Fibroblast of skin of back (primary cell): ENCODE results near the gene FGGY. TPM values are rescaled to one million over a fixed set of nuclear protein-coding genes. Genes with fewer than 3 reads are reported as not detected.
"Not testable (repeated sequence)": the region's sequence is repeated elsewhere in the genome, so short reads cannot be mapped to it uniquely, and the experiment has no call there.

Experiments used
- DNase-seq: peaks from one replicate; pipeline ENCODE4 v3.0.0-alpha.2; 2013
- polyA plus RNA-seq, 2 experiments: library from polyadenylated mRNA; unstranded; fragments of 120-200 nt; gene quantifications; one replicate each; pipeline ENCODE4 v1.2.1, GENCODE V29; 2013; ENCODE audit not compliant: insufficient read length in 2 of 2

FGGY gene
- 4.8 TPM for polyA plus RNA-seq (2013, experiment 1 of 2; ENCODE audit: insufficient read length)
- 6.0 TPM for polyA plus RNA-seq (2013, experiment 2 of 2; ENCODE audit: insufficient read length)

DNA sequence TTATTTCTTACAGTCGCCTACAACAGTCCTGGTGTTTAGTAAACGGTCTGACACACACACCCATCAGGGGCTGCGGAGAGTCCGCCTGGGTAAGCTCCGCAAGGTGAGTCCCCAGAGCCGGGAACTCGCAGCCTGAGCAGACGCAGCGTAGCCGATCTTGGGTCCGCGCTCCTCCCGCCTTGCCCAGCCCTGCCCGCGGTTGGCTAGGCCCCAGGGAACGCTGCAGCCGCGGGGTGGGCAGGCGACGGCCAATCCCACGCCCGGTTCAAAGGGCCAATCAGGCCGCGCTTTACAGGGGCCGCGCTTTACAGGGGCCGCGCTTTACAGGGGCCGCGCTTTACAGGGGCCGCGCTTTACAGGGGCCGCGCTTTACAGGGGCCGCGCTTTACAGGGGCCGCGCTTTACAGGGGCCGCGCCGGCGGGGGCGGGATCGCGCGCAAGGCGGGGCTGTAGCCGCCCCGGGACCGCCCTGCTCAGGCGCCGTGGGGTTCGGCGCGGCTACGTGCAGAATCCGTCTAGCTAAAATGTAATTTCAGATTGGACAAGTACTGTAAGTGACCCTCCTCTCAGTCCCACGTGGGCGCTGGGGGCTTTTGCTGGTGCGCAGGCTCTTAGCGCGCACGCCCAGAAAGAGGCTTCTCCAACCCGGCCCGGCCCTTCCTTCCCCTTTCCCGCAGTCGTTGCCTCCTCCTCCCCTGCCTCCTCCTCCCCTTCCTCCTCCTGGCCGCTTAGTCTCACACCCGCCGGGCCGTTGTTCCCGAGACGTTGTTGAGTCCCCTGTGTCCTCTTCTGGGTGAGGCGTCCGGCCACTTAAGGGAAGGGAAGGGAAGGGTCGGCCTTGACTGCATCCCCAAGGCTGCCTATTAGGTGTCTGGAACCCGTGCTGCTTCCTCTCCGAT is at the start of gene FGGY:
Gene FGGY (plus strand): TSS at position 737 of the 899 bp plus-strand sequence. CDS start 24,456 bp downstream, outside the sequence.
- peak; percentile 99 for DNase-seq

DNA sequence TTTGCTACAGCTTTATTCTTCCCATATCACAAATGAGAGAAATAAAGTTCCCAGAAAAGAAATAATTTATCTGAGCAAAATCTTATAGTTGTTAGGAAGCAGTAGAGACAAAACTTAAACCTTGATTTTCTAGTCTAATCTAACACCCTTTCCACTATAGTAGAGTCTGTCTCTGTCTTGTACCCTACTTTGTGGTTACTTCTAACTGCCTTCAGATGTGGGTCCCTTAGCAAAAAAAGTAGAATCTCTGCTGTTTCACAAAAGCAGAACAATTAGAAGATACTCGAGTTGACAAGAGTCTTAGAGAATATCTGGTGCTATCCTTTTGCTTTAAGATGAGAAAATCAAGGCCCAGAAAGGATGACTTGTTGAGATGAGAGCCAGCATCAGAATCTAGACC is 48.1 kb upstream of the FGGY start:
- DNase-seq, result no peak

- DNase-seq, result no peak
Measured at GRCh38 chr1:59249396-59250137, 47.3 kb upstream of the FGGY start.

DNA sequence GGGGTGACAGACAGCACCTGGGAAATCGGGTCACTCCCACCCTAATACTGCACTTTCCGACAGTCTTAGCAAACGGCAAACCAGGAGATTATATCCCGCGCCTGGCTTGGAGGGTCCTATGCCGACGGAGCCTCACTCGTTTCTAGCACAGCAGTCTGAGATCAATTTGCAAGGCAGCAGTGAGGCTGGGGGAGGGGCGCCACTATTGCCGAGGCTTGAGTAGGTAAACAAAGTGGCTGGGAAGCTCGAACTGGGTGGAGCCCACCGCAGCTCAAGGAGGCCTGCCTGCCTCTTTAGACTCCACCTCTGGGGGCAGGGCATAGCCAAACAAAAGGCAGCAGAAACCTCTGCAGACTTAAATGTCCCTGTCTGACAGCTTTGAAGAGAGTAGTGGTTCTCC is 45.8 kb upstream of the FGGY start:
- DNase-seq, result not testable (repeated sequence)

GRCh38 chr1:59256429-59256828 is 40.5 kb upstream of the FGGY start:
- DNase-seq, result not testable (repeated sequence)

DNA sequence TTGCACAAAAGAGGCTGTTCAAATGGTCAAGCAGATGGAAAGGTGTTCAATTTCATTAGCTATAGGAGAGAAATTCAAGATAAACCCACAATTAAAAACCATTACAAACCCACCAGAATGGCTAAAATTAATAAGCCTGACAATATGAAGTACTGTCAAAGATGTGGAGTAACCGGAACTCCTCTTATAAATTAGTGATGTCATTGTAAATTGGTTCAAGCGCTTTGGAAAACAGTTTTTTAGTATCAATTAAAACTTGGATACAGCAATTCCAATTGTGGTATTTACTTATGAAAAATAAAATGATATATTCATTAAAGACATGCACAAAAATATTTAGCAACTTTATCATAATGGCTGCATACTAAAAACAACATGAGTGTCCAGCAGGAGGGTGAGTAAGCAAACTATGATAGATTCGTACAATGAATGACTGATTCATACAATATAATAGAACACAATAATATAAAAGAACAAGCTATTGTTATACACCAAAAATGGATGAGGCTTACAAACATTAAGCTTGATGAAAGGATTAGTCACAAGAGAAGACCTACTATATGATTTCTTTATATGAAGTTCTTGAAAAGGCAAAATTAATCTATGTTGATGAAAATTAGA is 38.4 kb upstream of the FGGY start:
- DNase-seq, result no peak

DNA sequence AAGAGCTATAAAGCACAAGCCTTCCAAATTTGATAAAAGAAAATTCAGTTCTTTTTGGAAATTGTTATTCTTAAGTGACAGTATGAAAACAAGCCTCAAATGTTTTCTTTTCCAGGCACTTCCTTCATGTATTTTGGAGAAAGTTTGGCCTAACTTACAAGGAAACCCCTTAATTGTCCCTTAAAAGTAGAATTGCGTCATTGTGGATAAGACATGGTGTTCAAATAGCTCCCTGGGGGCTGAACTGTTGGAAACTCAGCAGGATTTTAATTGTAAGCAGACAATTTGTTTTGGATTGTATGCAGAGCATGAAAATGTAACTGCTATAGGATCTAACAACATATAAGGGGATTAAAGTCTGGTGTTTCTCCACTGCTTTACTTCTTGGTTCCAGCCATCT is 35.4 kb upstream of the FGGY start:
- no peak for DNase-seq

DNA sequence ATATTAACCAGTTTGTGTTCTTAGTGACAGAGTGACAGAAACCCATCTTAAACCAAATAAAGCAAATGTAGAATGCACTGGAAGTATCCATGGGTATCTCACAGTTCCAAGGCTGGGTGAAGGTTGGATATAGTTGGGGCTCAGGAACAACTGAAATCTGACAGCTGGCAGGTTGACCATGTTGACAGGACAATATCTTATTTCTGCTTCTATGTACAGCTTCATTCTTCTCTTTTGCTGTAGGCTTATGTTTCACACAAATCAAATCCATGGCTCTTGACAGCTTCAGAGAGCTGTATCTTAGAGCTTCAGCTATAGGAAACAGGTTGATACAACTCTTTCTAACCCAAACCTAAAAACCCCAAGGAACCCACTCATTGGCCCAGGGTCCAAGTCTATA is 34.3 kb upstream of the FGGY start:
- no peak for DNase-seq

GRCh38 chr1:59263111-59263510 is 33.8 kb upstream of the FGGY start:
- DNase-seq, result peak; percentile 48

GRCh38 chr1:59265622-59266021 is 31.3 kb upstream of the FGGY start:
- DNase-seq, result no peak

DNA sequence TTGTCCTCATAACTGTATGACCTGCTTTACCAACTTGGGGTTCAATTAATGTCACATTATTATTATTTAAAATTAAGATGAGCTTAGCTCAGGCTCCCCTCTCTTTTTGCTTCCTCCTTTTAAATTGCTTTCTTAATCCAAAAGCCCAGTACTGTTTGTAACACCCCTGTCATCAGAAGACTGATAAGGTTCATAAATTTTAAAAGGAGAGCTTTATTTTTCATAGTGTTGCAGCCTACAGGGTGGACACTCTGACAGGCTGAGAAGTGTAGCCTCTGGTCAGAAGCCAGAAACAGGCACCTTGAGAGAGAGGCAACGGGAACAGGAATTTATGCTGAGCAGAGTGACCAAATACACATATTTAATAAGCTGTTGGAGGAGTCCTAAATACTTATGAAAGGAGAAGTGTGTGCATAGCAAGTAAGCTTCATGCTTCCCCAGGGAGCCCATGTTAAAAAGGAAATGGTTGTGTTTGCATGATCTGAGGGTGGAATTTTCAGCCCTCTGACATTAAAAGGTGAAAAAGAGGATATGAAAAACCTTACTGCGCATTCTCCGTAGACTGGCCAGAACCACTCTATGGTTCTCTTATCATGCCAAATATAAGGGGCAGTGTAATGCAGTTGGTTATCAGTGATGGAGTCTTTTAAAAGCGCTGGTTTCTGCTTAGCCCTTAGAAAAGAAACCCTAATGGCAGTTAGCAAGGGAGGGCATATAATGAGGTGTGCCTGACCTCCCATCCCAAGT is 30.5 kb upstream of the FGGY start:
- no peak for DNase-seq

- no peak for DNase-seq
Measured at GRCh38 chr1:59266927-59267293, 30.0 kb upstream of the FGGY start.

DNA sequence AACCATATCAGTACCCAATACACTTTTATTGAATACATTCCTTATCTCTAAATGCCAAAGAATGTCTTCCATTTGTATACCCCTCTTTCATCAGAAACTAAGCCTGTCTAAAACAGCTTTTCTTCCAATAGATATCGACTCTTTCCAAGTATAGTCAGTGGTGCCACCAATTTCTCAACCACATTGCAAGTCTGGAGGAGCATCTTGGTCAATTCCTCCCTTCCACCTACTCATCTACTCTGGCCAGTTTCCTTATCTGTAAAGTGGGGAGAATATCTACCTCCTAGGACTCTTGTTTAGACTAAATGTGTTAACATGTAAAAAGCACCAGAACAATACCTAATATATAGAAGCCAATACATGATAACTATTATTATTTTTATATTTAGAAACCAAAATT is 28.5 kb upstream of the FGGY start:
- DNase-seq, result no peak

DNA sequence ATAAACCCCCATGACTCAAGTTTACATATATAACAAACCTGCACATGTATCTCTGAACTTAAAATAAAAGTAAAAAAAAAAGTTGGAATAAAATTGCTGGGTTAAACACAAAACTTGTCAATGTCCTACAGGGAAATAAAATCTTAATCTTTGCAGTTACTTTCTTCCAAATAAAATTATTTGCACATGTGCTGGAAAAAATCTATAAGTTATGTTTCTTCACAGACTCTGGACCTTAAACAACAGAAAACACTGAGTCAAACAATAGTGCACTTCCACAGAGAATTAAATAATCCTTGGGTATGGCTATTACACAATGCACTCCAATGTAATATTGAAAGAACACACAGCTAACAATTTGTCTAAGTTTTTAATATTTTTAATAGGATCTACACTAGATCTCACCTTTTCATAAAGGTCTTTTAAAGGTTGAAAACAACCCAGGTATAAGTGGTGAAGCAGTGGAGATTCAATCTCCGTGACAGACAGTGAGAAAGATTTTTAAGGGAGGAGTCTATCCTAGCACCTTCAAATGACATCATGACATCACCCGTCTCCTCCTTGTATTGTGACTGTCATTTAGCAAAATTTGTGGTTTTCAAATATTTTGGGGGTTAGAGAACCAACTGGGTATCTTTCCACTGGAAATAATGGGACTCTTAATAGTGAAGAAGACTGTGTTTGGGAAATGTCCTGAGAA is 25.2 kb upstream of the FGGY start:
- peak; percentile 26 for DNase-seq

DNA sequence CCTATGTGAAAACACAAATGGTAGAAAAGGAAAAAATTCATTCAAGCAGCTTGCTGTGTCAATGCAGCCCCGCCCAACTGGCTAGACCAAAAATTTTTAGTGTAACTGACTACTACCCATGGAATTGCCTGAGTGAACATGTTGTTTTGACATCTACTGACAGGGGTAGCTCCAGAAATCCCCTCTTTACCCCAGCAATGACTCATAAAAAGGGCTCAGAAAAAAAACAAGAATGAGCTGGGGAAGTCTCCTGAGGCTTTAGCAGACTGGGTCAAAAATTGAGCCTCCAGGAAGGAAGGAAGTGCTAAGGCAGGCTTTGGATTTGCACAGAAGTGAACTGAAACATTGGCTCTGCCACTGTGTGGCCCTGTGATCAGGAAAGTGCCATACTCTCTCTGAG is 24.4 kb upstream of the FGGY start:
- peak; percentile 92 for DNase-seq

DNA sequence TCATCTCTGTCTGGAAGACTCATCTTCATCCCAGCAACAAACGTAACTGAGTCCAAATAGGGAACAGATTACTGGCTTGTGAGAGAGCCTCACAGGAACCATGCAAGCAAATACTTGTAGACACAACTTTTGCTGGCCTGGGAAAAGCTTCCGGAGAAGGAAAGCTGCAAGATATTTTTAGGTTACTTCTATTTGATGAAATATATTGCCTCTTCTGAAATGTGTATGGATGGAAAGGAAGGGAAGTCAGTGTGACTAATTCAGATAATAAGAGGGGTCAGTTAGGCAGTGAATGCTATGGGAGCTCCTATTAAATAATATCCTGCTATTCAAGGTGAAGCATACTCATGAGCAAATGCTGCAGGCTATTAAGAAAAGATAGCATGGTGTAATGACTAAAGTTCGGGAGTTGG is 20.4 kb upstream of the FGGY start:
- no peak for DNase-seq

DNA sequence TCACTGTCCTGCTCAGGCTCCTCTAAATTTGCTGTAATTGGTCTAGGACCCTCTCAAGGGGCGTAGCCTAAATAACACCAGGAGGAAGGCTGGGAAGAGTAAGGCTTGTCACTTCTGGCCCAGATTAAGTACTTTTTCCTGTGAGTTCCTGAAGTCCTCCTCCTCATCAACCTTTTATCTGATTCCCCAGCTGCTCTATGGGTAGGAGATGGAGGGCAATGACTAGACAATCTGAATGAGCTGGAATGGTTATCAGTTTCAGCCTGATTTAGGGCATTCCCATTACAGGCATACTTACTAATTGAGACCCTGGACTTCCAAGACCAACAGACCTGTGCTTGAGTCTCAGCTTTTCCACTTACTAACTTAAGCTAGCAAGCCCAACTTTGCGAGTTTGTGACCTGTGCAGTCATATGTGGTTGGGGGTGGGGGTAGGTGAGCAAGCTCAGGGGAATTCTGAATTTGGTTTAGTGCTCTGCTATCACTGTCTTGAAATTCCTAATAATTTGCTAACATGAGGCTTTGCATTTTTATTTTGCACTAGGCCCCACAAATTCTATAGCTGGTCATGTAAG is 18.0 kb upstream of the FGGY start:
- no peak for DNase-seq

DNA sequence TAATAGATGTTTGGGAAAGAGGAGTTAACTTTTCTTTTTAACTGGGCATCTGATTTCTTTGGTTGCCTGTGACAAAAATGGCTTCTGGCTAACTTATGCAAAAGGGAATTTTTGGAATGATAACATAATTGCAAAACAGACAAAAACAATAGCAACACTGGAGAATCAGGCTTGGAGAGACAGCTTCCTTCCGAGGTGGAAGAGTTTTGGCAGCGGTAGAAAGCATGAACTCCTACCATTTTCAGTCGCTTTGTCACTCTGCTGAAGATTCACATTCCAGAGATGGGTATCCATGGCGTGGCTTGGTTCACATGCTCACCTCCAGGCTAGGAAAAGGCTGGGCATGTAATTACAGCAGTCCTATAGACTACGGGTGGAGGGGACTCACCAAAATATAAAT is 17.2 kb upstream of the FGGY start:
- DNase-seq, result peak; percentile 13

DNA sequence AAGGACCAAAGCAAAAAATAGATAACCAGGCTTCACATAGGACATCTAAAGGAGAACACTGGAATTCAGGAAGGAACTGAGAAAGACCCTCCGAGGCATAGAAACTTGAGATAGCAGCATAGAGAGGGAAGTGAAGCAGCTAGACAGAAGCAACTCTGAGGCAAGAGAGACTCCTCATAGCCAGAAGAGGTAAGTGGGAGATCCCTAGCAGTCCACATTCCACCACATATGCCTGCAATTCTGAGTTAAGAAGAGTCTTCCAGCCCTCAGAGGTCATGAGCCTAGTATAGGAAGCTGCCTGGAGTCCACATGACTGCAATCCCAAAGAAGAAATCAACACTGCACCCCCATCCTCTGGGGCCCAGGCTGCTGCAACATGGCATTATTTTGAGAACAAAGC is 13.9 kb upstream of the FGGY start:
- DNase-seq, result no peak

DNA sequence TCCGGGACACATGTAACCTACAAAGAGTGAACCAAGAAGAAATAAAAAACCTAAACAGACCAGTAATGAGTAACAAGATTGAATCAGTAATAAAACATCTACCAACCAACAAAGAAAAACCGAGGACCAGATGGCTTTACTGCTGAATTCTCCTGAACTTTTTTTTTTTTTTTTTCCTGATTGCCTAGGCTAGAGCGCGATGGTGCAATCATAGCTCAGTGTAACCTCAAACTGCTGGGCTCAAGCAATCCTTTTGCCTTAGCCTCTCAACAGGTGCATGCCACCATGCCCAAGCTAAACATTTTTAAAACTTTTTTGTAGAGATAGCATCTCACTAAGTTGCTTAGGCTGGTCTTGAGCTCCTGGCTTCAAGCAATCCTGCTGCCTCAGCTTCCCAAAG is 11.2 kb upstream of the FGGY start:
- DNase-seq, result no peak

GRCh38 chr1:59288046-59288445 is 8.8 kb upstream of the FGGY start:
- no peak for DNase-seq

DNA sequence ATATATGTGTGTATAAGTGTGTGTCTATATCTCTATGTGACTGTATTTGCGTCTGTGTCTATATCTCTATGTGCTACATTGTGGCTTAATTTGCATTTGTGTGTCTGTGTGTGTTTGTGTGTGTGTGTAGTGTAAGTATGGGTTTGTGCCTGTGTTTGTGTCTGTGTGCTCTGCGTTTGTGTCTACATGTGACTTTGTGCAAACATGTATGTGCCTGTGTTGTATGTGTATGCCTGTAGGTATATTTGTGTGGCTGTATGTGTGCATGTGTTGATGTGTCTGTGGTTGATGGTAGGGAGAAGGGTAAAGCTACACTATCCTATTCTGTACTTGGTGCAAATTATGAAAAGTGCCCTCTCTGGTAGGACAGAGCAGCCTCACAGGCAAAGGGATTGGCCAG is 7.3 kb upstream of the FGGY start:
- DNase-seq, result no peak
